HG03103 (cell line): Measurements from ENCODE around the gene CLEC10A.
"Not testable (repeated sequence)": the region's sequence is repeated elsewhere in the genome, so short reads cannot be mapped to it uniquely, and the experiment has no call there.

Experiments
- ATAC-seq: cut with Tn5 transposase; IDR thresholded peaks from one replicate; pipeline ENCODE4 v1.9.1; 2021; ENCODE audit warnings: low read depth; ENCODE audit not compliant: unreplicated experiment

The CLEC10A gene

DNA sequence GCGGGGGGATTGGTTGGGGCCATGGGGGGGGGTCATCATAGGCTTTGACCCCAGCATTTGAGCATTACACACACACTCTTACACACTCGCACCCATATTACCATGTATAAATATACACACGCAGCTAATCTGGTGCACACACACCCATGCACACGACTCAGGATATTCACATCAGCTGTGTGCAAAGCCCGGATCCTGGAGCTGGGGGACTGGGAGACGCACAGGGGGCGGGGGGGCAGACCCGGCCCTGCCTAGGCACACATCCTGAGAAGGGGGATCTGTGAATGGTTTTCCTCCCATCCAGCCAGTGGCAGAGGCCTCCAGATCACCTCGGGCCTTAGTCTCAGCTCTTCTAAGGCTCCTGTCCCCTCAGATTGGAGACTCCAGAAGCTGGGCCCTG, 28.9 kb upstream of the CLEC10A start:
- no peak for ATAC-seq

DNA sequence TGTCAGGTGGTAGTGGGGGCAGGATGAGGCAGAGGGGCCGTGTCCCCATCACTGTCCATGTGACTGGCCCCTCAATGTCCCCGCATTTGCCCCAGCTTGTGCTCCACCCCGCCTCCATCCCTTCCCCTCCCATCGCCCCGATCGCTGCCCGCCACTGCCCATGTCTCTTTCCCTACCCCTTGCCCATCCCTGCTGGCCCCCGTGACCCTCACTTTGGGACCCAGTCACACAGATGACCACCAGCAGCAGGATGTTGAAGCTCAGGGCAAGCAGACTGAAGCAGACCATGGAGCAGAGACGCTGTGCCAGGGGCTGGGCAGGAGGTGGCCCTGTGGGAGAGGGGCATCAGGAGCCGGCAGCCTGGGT, 28.5 kb upstream of the CLEC10A start:
- no peak for ATAC-seq

DNA sequence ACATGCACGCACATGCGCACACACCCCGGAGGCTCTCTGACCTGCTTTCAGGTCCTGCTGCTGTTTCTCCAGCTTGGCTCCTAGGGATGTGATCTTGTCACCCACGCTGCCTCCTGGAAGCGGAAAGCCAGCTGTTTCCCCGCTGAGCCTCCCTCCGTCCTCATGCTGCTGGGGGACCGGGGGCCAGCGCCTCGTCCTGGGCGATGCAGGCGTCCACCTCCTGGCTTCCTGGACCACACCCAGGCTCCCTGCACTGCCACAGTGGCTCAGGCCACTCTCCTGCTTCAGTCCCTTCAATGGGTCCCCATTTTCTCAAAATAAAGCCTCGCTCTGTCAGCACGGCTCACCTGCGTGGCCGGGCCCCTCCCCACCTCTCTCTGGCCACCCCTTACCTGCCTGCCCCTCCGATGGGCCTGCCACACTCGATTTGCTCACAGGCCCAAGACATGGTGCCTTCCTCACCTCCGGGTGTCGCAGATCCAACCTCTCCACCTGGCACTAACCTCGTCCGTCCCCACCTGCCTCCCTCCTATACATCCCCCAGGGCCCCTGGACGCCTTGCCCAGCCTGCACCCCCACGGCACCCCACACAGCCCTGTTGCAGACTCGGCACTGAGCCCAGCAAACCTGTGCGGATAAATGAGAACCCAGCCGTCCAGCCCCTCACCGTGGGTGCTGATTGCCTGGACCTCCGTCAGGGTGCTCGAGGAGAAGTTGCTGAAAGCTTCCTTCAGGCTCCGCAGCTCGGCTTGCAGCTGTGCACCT, 27.9 kb upstream of the CLEC10A start:
- ATAC-seq: no peak

DNA sequence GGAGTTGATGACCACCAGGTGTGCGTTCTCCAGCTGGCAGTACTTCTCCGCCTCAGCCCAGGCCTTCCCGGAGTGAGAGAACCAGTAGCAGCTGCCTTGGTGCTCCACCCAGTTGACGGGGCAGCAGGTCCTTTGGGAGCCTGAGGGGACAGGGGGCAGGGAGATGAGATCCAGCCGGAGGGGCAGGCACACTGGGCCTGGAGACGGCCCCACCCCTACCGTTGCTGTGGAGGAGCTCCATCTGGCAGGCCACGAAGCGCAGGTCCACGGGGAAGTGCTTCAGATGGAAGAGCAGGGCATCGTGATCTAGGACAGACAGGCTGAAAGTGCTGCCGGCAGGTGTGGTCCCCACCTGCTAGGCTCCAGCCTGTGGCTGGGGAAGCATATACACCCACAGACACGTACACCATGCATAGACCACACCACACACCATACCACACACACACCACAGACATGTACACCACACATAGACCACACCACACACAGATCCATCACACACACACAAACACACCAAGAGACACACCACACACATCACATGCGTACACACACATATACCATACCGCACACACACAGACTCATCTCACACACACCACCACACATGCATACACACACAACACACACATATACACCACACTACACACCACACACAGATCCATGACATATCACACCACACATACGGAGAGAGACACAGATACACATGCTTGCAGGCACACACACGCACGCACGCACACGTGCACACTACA, 27.1 kb upstream of the CLEC10A start:
- ATAC-seq: no peak

DNA sequence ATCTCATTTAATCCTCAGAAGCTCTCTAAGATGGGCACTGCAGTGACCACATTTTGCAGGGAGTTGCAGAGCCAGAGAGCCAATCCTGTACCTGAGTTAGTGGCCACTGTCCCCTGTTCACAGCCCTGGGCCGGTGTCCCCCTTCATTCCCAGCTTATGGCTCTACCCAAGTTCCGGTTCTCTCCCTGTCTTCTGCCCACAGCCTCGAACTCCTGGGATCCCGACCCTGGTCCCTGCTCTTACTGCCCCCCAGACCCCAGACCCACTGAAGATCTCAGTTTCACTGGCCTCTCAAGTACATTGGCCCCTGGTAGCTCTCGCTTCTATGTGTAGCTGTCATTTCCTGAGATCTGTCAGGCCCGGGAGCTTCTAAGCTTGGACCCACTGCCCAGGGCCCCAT, 22.4 kb upstream of the CLEC10A start:
- ATAC-seq: no peak

DNA sequence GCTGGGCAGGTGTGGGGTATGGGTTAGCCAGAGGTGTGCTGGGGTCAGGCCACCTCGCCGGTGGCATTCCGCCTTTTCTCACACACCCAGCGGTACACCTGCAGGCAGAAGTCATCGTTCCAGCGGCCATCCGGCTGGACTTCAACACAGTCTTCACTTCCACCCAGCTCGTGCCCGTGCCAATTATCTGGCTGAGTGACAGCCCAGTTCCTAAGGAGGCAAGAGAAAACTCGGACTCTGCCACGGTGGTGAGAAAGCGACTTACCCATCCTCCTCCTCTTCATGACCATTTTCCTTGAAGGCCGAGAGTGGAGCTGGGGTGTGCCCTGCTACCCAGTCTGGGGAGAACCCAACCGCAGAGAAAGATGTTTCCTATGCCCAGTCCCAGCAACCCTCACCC, 21.5 kb upstream of the CLEC10A start:
- ATAC-seq: no peak

DNA sequence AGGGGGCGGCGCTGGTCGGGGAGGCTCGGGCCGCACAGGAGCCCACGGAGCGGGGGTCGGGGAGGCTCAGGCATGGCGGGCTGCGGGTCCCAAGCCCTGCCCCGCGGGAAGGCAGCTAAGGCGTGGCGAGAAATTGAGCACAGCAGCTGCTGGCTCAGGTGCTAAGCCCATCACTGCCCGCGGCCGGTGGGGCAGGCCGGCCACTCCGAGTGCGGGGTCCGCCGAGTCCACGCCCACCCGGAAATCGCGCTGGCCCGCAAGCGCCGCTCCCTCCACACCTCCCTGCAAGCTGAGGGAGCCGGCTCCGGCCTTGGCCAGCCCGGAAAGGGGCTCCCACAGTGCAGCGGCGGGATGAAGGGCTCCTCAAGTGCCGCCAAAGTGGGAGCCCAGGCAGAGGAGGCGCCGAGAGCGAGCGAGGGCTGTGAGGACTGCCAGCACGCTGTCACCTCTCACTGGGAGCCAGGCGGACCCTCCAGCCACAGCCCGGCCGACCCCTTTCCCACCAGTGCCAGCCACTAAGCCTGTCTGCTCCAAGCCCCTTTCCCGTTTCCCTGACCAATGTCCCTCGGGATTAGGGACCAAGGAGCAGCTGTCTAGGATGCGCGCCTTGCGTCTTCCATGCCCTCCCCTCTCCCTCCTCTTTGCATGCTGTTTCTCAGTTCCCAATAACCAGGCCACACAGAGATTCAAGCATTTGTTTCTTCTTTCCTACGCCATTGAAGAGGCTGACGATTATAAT, 20.8 kb upstream of the CLEC10A start:
- not testable (repeated sequence) for ATAC-seq

DNA sequence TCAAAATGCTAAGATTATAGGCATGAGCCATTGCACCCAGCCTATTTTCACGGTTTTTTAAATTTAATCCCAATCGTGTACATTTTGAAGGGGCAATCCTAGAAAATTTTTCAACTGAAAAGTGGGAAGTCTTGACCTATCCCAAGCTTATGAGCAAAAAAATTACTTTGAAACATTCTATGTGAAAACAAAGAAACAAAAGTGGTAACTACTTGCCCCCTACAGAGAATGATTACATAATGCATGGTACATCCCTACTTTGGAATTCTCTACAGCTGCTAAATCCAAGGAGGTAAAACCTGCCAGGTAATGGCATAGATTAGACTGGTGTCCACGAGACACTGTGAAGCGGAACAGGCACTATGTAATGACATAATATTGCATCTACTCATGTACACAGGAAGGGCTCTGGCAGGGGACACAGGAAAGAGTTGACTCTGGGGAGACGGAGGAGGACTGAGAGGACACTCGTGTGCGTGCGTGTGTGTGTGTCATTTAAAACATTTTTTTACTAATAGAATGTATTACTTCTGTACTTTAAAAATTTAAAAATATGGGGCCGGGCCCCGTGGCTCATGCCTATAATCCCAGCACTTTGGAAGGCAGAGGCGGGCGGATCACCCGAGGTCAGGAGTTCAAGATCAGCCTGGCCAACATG, 18.9 kb upstream of the CLEC10A start:
- no peak for ATAC-seq

DNA sequence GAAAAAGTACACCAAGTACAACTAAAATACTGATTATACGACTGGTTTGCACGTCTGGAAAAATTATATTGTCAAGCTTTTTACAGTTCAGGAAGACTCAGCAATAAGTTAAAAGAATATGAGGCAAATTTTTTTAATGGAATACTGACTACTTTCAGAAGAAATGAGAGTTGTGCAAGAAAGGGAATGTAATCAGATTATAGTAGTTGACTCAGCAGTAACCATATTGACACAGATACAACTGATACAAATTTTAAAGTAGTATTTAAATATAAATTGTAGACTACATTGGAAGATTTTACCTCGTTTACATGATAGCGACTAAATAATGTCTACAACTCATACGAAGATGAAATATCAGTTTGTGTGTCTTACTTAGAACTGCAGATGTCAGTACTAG, 17.9 kb upstream of the CLEC10A start:
- no peak for ATAC-seq

DNA sequence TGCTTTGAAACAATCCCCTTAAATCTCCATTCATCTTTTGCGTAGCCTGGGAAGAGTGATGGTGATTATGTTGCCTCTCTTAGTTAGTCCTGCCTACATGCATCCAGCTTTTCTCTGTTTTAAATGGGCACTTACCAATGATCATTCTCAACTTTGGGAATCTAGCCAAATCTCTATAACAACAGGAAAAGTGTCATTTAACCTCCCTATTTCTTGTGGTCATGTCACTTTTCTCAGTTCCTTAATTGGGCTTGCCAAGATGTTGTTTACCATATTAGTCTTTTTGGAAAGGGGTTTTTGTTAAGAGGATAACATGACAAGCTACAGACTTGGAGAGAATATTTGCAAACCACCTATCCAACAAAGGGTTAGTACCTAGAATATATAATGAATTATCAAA, 15.6 kb upstream of the CLEC10A start:
- ATAC-seq: no peak

DNA sequence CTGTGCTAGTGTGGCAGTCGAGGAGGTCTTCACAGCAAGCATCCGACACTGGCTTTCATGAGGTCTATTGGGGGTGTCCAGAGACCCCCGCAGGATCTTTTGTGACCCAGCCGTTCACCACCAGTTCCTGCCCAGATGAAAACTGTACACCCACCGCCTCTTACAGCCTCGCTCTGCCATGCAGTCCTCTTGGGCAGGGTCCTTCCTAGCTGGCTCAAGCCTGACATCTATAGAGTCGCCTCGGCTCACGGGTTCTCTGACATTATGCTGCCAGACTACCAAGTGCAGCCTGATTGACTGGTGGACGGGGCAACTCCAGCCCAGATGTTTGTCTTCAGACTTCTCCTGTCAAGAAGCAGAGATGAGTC, 14.6 kb upstream of the CLEC10A start:
- ATAC-seq: no peak

DNA sequence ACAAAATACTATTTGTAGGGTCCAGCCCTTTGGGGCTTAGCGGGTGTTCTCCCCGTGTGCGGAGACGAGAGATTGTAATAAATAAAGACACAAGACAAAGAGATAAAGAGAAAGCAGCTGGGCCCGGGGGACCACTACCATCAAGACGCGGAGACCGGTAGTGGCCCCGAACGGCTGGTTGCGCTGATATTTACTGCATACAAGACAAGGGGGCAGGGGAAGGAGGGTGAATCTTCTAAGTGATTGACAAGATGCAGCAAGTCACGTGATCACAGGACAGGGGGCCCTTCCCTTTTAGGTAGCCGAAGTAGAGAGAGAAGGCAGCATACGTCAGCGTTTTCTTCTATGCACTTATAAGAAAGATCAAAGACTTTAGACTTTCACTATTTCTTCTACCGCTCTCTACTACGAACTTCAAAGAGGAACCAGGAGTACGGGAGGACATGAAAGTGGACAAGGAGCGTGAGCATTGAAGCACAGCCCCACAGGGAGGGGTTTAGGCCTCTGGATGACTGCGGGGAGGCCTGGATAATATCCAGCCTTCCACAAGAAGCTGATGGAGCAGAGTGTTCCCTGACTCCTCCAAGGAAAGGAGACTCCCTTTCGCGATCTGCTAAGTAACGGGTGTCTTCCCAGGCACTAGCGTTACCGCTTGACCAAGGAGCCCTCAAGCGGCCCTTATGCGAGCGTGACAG, 11.4 kb upstream of the CLEC10A start:
- not testable (repeated sequence) for ATAC-seq

DNA sequence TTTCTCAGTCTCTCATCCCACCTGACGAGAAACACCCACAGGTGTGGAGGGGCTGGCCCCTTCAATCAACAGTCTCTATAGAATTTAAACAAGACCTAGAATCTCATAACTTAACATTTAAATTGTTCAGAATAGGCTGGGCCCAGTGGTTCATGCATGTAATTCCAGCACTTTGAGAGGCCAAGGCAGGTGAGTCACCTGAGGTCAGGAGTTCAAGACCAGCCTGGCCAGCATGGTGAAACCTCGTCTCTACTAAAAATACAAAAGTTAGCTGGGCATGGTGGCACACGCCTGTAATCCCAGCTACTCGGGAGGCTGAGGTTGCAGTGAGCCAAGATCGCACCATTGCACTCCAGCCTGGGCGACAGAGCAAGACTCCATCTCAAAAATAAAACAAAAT, 9.5 kb upstream of the CLEC10A start:
- not testable (repeated sequence) for ATAC-seq

DNA sequence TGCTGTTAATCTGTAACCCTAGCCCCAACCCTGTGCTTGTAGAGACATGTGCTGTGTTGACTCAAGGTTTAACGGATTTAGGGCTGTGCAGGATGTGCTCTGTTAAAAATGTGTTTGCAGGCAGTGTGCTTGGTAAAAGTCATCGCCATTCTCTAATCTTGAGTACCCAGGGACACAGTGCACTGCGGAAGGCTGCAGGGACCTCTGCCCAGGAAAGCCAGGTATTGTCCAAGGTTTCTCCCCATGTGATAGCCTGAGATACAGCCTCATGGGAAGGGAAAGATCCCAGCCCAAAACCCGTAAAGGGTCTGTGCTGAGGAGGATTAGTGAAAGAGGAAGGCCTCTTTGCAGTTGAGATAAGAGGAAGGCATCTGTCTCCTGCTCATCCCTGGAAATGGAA, 8.4 kb upstream of the CLEC10A start:
- ATAC-seq: not testable (repeated sequence)

DNA sequence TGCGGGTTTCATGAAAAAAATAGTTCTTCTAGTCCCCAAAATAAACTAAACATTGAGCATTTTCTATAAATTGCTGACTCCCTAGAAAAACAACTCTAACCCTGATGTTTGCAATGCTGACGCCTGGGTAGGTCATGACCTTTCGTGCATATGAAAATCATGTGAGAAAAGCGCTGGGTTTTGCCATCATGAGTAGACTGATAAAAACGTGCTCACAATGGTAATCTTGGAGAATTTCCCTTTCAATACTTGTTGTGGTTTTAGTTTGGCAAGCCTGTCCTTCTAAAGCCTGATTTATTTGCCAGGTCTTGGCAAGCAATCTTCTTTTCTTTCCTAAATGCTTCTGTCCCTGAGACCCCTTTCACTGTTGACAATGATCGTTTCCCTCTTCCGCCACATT, 4.0 kb upstream of the CLEC10A start:
- no peak for ATAC-seq

DNA sequence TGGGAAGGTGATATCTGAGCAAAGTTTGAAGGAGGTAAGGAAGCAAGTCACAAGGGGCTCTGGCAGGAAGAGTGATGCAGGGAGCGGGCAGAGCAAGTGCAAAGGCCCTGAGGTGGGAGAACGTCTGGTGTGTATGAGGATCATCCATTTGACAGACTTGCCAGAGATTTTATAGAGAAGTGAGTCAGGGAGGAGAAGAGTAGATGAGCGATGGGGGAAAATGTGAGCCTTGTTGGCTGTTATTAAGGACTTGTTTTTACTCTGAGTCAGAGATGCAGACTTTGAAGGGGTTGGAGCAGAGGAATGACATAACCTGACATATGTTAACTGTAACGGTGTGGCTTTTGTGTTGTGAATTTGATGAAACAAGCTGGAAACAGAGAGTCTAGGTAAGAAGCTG, 3.5 kb upstream of the CLEC10A start:
- ATAC-seq: no peak

DNA sequence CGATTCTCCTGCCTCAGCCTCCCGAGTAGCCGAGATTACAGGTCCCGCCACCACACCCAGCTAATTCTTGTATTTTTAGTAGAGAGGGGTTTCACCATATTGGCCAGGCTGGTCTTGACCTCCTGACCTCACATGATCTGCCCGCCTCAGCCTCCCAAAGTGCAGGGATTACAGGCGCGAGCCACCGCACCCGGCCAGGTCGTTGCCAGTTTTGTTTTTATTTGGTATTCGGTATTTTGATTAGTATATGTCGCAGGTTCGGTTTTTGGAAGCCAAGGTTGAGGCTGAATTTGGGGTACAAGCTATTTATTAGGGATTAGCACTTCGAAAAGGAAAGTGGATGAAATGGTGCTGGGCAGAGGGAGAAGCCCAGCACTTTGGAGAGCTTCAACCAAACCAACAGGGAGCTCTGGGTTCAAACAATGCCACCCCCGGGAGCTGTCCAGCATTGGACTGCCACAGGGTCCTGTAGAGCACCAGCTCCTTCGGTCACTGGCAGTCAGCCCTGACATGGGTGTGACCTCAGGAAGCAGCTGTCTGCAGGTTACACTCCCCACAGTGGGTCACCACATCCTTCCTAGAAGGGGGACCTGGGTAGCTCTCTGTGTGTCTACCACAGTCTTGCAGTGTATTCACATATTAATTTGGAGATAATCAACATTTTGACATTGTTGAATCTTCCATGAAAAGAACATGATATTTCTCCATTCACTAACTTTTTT, 1.5 kb upstream of the CLEC10A start:
- ATAC-seq: no peak

DNA sequence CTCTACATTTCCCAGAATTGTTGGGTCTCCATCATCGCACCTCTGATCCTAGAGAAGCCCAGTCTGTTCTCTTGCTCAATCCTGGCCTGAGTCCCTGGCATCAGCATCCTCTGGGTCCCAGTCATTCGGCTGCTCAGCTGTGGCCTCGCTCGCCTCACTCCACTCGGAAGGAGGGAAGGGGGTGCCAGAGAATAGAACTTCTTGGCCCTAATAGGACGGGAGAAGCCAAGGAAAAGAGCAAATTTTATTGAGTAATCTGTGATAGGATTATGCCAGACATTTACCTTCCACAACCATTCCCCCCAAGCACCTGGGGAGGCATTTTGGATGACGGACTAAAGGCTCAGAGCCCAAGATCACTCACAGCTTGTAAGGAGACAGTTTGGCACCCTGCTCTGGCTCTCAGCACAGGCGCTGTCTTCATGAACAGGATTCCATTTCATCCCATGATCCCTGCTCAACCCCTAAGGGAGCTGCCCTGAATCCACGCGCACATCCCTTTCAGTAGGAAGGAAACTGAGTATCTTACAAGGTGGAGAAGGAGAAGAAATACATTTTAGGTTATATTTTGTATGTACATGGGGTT, 498 bp upstream of the CLEC10A start:
- ATAC-seq: no peak

DNA sequence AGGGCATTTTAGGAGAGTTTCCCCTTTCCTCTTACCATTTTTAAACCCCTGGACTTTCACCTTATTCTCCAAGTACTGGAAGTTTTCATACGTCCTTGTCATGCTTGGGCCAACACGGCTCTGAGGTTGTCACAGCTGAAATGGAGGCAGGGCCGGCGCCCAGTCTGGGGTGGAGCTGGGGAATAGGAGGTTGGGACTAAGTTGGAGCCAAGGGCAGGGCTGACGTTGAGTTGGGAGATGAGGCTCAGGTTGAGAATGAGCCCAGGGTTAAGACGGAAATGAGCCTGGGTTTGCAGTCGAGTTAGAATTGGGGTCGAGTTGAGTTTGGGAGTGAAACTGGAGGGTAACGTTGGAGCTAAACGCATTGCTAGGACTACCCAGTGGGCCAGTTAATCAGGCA, 1.3 kb downstream of the CLEC10A start:
- no peak for ATAC-seq
